Naive B cell (primary cell): ENCODE data around the gene FMO5. TPM values are rescaled to one million over a fixed set of nuclear protein-coding genes. Genes with fewer than 3 reads are reported as not detected.
"Not testable (repeated sequence)": the region's sequence is repeated elsewhere in the genome, so short reads cannot be mapped to it uniquely, and the experiment has no call there.

Experiments used
- ATAC-seq, 2 donors: fragments of 150-1000 bp; cut with Tn5 transposase; 2 replicates each; pipeline ENCODE4 v1.10.0; 2021; ENCODE audit warnings: low read depth in 2 of 2, mild to moderate bottlenecking in 2 of 2, moderate library complexity in 2 of 2
- DNase-seq: peaks from one replicate; pipeline ENCODE4 v3.0.0; 2022
- H3K27ac Mint-ChIP-seq, 6 donors: one replicate each; pipeline ENCODE4 v1.8.0; 2020 to 2022; ENCODE audit warnings: mild to moderate bottlenecking in 6 of 6, mixed read lengths in 6 of 6, moderate library complexity in 5 of 6, inconsistent platforms in 2 of 6
- H3K27me3 Mint-ChIP-seq, 3 donors: one replicate each; pipeline ENCODE4 v1.8.0; 2021 to 2022; ENCODE audit warnings: mixed read lengths in 3 of 3, mild to moderate bottlenecking in 1 of 3
- H3K36me3 Mint-ChIP-seq, 2 donors: one replicate each; pipeline ENCODE4 v1.8.0; 2020 to 2022; ENCODE audit warnings: mixed read lengths in 2 of 2, inconsistent platforms in 1 of 2, mild to moderate bottlenecking in 1 of 2
- H3K4me1 Mint-ChIP-seq, 3 donors: one replicate each; pipeline ENCODE4 v1.8.0; 2020 to 2022; ENCODE audit warnings: mixed read lengths in 3 of 3, inconsistent platforms in 1 of 3, mild to moderate bottlenecking in 1 of 3, moderate library complexity in 1 of 3
- H3K4me3 Mint-ChIP-seq, 8 donors: one replicate each; pipeline ENCODE4 v1.8.0; 2020 to 2022; ENCODE audit warnings: mild to moderate bottlenecking in 8 of 8, mixed read lengths in 8 of 8, moderate library complexity in 8 of 8, inconsistent platforms in 2 of 8
- H3K9me3 Mint-ChIP-seq, 7 donors: one replicate each; pipeline ENCODE4 v1.8.0; 2020 to 2022; ENCODE audit warnings: mixed read lengths in 7 of 7, mild to moderate bottlenecking in 5 of 7, inconsistent platforms in 2 of 7, moderate library complexity in 1 of 7
- polyA plus RNA-seq, 6 donors: library from polyadenylated mRNA; unstranded; fragments of 300-500 nt; fragmentation: Illumina TruSeq; gene quantifications; one replicate each; pipeline ENCODE4 v1.2.3, GENCODE V29; 2021; ENCODE audit warnings: low read depth in 6 of 6

The FMO5 gene
- polyA plus RNA-seq, 6 donors from 2014 or later, result 6.5 to 17.5 (median 9.7) TPM

- Mint-ChIP-seq H3K9me3 (no peaks in the 10 kb centered on the region), H3K36me3 (peaks cover 9 to 11% of the 10 kb centered on the region in 2 donors), H3K27me3 (no peaks in the 10 kb centered on the region), H3K27ac (no peak overlapping the region), H3K4me1 (peaks cover 22 to 31% (median 23%) of the 10 kb centered on the region in 3 donors), H3K4me3 (peak overlapping the region in 7 of 8 donors; percentile 1 to 74 (median 58))
- DNase-seq (no peak), ATAC-seq (peak; percentile 23 to 30)
Observed at GRCh38 chr1:147177611-147178380, 47.3 kb downstream of the FMO5 start.

DNA sequence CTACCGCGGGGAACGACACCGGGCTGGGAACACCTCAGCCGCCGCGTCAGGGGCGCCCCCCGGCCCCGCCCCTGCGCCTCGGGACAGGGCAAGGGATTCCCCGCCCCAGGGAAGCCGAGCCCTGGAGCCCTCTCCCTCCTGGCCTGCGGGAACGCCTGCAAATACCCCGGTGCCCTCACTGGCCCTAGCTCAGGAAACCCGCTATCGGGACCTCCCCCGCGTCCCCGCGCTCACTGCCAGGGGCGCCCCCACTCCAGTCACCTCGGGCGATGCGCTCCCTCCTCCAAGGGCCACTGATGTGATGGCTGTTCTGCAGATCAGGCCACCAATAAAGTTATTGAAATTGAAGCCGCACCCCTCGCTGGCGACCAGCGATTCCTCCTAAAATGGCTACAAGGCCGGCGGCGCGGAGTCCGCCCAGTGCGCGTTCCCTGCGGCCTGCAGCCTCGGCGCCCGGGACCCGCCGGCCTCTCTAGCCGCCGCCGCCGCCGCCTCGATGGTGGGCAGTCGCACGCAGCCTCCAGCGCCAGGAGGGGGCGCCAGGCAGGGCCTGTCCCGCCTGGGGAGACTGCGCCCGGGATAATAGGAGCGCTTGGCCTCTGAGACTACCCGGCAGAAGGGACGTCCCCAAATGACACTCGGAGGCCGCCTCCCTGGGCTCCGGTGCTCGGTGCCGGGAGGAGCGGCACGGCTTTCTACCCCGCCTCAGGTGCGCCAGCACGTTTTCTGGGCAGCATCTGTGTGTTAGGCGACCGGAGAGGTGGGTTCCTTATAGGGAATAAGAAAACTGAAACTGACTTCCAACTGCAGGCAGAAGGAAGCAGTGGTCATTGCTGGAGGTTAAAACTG, 52.7 kb downstream of the FMO5 start, which contains the start of gene PRKAB2:
PRKAB2 (minus strand) TSS at position 303 of the 849 bp plus-strand sequence. CDS start 326 bp downstream, outside the sequence.
- peaks cover 31 to 45% (median 39%) of the 10 kb centered on the region in 3 donors for H3K4me1 Mint-ChIP-seq
- peaks cover 8 to 15% of the 10 kb centered on the region in 2 donors for H3K36me3 Mint-ChIP-seq
- peak within 1 kb of the TSS; percentile 93 to 100 (median 99) for H3K4me3 Mint-ChIP-seq
- peak within 1 kb of the TSS; percentile 94 to 99 (median 98) for H3K27ac Mint-ChIP-seq
- H3K27me3 Mint-ChIP-seq, result no peaks in the 10 kb centered on the region
- peak; percentile 96 for DNase-seq
- no peaks in the 10 kb centered on the region for H3K9me3 Mint-ChIP-seq
- ATAC-seq, result peak; percentile 85

- Mint-ChIP-seq H3K4me1 (peaks cover 29 to 43% (median 39%) of the 10 kb centered on the region in 3 donors), H3K27ac (peak overlapping the region; percentile 41 to 94 (median 84)), H3K27me3 (no peaks in the 10 kb centered on the region), H3K36me3 (peaks cover 0 to 19% of the 10 kb centered on the region in 2 donors), H3K4me3 (peak overlapping the region; percentile 89 to 100 (median 96)), H3K9me3 (no peaks in the 10 kb centered on the region)
- peak in 1 of 2 donors; percentile 13 for ATAC-seq
- DNase-seq, result no peak
Observed at GRCh38 chr1:147171399-147172167, 53.6 kb downstream of the FMO5 start.

GRCh38 chr1:147169840-147170674, 55.1 kb downstream of the FMO5 start:
- H3K27ac Mint-ChIP-seq, result no peak overlapping the region
- no peak for ATAC-seq
- peaks cover 0 to 16% of the 10 kb centered on the region in 2 donors for H3K36me3 Mint-ChIP-seq
- no peaks in the 10 kb centered on the region for H3K27me3 Mint-ChIP-seq
- peak overlapping the region in 6 of 8 donors; percentile 50 to 99 (median 96) for H3K4me3 Mint-ChIP-seq
- DNase-seq, result no peak
- peaks cover 29 to 43% (median 39%) of the 10 kb centered on the region in 3 donors for H3K4me1 Mint-ChIP-seq
- H3K9me3 Mint-ChIP-seq, result no peaks in the 10 kb centered on the region

GRCh38 chr1:147169171-147169570, 56.0 kb downstream of the FMO5 start:
- no peak for DNase-seq
- H3K9me3 Mint-ChIP-seq, result no peaks in the 10 kb centered on the region
- H3K27me3 Mint-ChIP-seq, result no peaks in the 10 kb centered on the region
- H3K36me3 Mint-ChIP-seq, result peaks cover 0 to 16% of the 10 kb centered on the region in 2 donors
- no peak for ATAC-seq
- peaks cover 27 to 40% (median 39%) of the 10 kb centered on the region in 3 donors for H3K4me1 Mint-ChIP-seq
- no peak overlapping the region for H3K27ac Mint-ChIP-seq
- peak overlapping the region in 1 of 8 donors; percentile 96 for H3K4me3 Mint-ChIP-seq

DNA sequence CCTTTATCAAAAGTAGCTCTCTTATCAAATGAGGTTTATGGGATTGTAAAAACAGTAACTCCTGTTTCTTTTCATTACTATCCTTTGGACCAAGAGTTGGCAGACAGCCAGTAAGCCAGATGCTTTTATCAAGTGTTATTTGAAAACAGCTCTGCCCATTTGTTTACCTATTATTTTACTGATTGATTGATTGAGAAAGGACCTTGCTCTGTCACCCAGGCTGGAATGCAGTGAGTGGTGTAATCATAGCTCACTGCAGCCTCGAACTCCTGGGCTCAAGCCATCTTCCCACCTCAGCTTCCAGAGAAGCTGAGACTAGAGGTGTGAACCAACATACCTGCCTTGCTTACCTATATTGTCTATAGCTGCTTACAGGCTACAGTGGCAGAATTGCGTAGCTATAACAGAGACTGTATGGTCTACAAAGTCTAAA, 56.5 kb downstream of the FMO5 start:
- Mint-ChIP-seq H3K27me3 (no peaks in the 10 kb centered on the region), H3K27ac (no peak overlapping the region), H3K4me1 (peaks cover 24 to 35% (median 33%) of the 10 kb centered on the region in 3 donors), H3K36me3 (peaks cover under 1 to 16% of the 10 kb centered on the region in 2 donors), H3K9me3 (no peaks in the 10 kb centered on the region), H3K4me3 (no peak overlapping the region)
- no peak for DNase-seq
- no peak for ATAC-seq

GRCh38 chr1:147167365-147167764, 57.8 kb downstream of the FMO5 start:
- no peak overlapping the region for H3K4me3 Mint-ChIP-seq
- no peaks in the 10 kb centered on the region for H3K27me3 Mint-ChIP-seq
- H3K36me3 Mint-ChIP-seq, result peaks cover 5 to 10% of the 10 kb centered on the region in 2 donors
- DNase-seq, result no peak
- H3K9me3 Mint-ChIP-seq, result no peaks in the 10 kb centered on the region
- H3K27ac Mint-ChIP-seq, result no peak overlapping the region
- H3K4me1 Mint-ChIP-seq, result peaks cover 13 to 23% (median 22%) of the 10 kb centered on the region in 3 donors
- ATAC-seq, result no peak

DNA sequence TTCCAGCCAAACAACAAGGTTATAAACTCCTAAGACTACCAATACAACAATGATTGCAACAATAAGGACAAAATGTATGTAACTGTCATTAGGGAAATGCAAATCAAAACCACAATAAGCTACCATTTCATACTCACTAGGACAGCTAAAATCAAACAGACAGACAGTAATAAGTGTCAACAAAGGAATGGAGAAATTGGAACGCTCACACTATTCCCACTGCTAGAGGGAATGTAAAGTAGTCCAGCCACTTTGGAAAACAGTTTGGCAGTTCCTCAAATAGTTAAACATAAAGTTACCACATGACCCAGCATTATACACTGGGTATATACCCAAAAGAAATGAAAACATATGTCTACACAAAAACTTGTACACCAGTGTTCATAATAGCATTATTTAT, 62.1 kb downstream of the FMO5 start:
- Mint-ChIP-seq H3K27ac (no peak overlapping the region), H3K9me3 (no peaks in the 10 kb centered on the region), H3K4me1 (no peaks in the 10 kb centered on the region), H3K4me3 (no peak overlapping the region), H3K36me3 (peaks cover 28 to 34% of the 10 kb centered on the region in 2 donors), H3K27me3 (no peaks in the 10 kb centered on the region)
- no peak for ATAC-seq
- DNase-seq, result no peak

- no peaks in the 10 kb centered on the region for H3K4me1 Mint-ChIP-seq
- H3K9me3 Mint-ChIP-seq, result no peaks in the 10 kb centered on the region
- no peaks in the 10 kb centered on the region for H3K27me3 Mint-ChIP-seq
- H3K4me3 Mint-ChIP-seq, result no peak overlapping the region
- H3K36me3 Mint-ChIP-seq, result peaks cover 35 to 43% of the 10 kb centered on the region in 2 donors
- no peak for DNase-seq
- no peak for ATAC-seq
- no peak overlapping the region for H3K27ac Mint-ChIP-seq
Observed at GRCh38 chr1:147162093-147162492, 63.0 kb downstream of the FMO5 start.

DNA sequence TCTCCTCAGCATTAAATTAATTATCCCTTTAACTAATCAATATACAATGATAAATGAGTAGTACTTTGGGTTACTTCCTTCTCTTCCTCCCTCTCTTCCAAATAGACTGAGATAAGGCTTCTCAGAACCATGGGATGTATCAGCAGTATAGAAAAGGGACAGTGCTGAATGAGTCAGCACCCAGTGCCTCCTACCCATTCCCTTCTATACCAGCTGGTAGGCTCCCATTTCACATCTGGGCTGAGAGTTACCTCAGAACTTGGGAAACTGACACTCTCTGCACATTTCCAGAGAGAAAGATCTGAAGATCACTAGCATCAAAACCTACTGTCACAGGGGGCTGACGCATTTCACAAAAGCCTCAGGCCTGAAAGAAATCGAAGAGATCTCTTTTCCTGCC, 68.0 kb downstream of the FMO5 start:
- H3K27ac Mint-ChIP-seq, ATAC-seq, H3K4me1 Mint-ChIP-seq, H3K9me3 Mint-ChIP-seq, DNase-seq, H3K27me3 Mint-ChIP-seq: not testable (repeated sequence)
- Mint-ChIP-seq H3K4me3 (peak overlapping the region in 1 of 8 donors; percentile 35), H3K36me3 (peaks cover 34 to 42% of the 10 kb centered on the region in 2 donors)

GRCh38 chr1:147156642-147157041, 68.5 kb downstream of the FMO5 start:
- Mint-ChIP-seq H3K27ac (no peak overlapping the region), H3K4me1 (no peaks in the 10 kb centered on the region), H3K4me3 (no peak overlapping the region), H3K9me3 (no peaks in the 10 kb centered on the region), H3K36me3 (peaks cover 32 to 42% of the 10 kb centered on the region in 2 donors), H3K27me3 (no peaks in the 10 kb centered on the region)
- no peak for DNase-seq
- ATAC-seq, result no peak

GRCh38 chr1:147152772-147153171, 72.4 kb downstream of the FMO5 start:
- Mint-ChIP-seq H3K4me1 (no peaks in the 10 kb centered on the region), H3K9me3 (no peaks in the 10 kb centered on the region), H3K27ac (no peak overlapping the region), H3K4me3 (no peak overlapping the region), H3K36me3 (peaks cover 8 to 17% of the 10 kb centered on the region in 2 donors), H3K27me3 (no peaks in the 10 kb centered on the region)
- DNase-seq (no peak), ATAC-seq (no peak)
